Measurements from ENCODE around the gene LGALS14.
"Not testable (repeated sequence)": the region's sequence is repeated elsewhere in the genome, so short reads cannot be mapped to it uniquely, and the experiment has no call there.

- TF ChIP-seq POLR2A (IDR thresholded peaks at IDR 0.05; ENCODE audit: extremely low read depth, insufficient read length); MYC (IDR thresholded peaks at IDR 0.05; ENCODE audit: low read depth, low read length): not testable (repeated sequence)
- TF ChIP-seq, protein P1, sequence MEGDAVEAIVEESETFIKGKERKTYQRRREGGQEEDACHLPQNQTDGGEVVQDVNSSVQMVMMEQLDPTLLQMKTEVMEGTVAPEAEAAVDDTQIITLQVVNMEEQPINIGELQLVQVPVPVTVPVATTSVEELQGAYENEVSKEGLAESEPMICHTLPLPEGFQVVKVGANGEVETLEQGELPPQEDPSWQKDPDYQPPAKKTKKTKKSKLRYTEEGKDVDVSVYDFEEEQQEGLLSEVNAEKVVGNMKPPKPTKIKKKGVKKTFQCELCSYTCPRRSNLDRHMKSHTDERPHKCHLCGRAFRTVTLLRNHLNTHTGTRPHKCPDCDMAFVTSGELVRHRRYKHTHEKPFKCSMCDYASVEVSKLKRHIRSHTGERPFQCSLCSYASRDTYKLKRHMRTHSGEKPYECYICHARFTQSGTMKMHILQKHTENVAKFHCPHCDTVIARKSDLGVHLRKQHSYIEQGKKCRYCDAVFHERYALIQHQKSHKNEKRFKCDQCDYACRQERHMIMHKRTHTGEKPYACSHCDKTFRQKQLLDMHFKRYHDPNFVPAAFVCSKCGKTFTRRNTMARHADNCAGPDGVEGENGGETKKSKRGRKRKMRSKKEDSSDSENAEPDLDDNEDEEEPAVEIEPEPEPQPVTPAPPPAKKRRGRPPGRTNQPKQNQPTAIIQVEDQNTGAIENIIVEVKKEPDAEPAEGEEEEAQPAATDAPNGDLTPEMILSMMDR (IDR thresholded peaks at IDR 0.05; ENCODE audit: low read depth, low read length), result not testable (repeated sequence)
- TF ChIP-seq, protein P2, sequence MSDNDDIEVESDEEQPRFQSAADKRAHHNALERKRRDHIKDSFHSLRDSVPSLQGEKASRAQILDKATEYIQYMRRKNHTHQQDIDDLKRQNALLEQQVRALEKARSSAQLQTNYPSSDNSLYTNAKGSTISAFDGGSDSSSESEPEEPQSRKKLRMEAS (IDR thresholded peaks at IDR 0.05; ENCODE audit: low read depth, low read length), result not testable (repeated sequence)
These were observed 15.6 kb upstream of the LGALS14 start for GRCh38 chr19:39688637-39689036.

All from NB4 (cell line).